Cardiac muscle cell (in vitro differentiated cells and primary cell): ENCODE results near the gene INPP5D. TPM values are rescaled to one million over a fixed set of nuclear protein-coding genes. Genes with fewer than 3 reads are reported as not detected.

Experiments used
- DNase-seq, 2 donors: peaks; one replicate each; pipeline versions ENCODE4 v3.0.0 to v3.0.0-alpha.2; 2010 to 2017; ENCODE audit warnings: low read depth in 1 of 2, low spot score in 1 of 2
- H3K27ac ChIP-seq: fragments of 200-600 bp; sonication (generic); 2 replicates; pipeline ENCODE4 v1.5.1; 2016
- H3K27me3 ChIP-seq: fragments of 200-600 bp; sonication (generic); 2 replicates; pipeline ENCODE4 v1.6.0; 2016; ENCODE audit warnings: control low read depth
- H3K36me3 ChIP-seq: fragments of 200-600 bp; sonication (generic); 2 replicates; pipeline ENCODE4 v1.5.1; 2016; ENCODE audit warnings: control low read depth
- H3K4me1 ChIP-seq: fragments of 200-600 bp; sonication (generic); 2 replicates; pipeline ENCODE4 v1.8.1; 2017; ENCODE audit warnings: low read depth, mild to moderate bottlenecking, mixed run types
- H3K4me3 ChIP-seq: fragments of 200-600 bp; sonication (generic); 2 replicates; pipeline ENCODE4 v1.5.1; 2016; ENCODE audit warnings: mild to moderate bottlenecking
- H3K9me3 ChIP-seq: fragments of 200-600 bp; sonication (generic); 2 replicates; pipeline ENCODE4 v1.5.1; 2017; ENCODE audit warnings: low read depth, mild to moderate bottlenecking, control low read depth
- polyA plus RNA-seq: library from polyadenylated mRNA; unstranded; fragments of >200 nt; fragmentation: Nextera tagmentation; extraction: Ambion mirVana; gene quantifications from 2 replicates; pipeline ENCODE4 v1.2.1, GENCODE V29; 2016
- total RNA-seq: library from RNA; depleted of rRNA; stranded (reverse); fragments of >200 nt; gene quantifications from 2 replicates; pipeline ENCODE4 v1.2.3, GENCODE V29; 2016
- TF ChIP-seq, protein P1 (sequence below): IDR thresholded peaks from 2 replicates; pipeline ENCODE4 v1.5.1; 2012; ENCODE audit warnings: low read depth, mild to moderate bottlenecking, low read length

INPP5D gene
- total and polyA plus RNA-seq, 2 experiments from 2014 or later, result 4.5 to 6.8 TPM

DNA sequence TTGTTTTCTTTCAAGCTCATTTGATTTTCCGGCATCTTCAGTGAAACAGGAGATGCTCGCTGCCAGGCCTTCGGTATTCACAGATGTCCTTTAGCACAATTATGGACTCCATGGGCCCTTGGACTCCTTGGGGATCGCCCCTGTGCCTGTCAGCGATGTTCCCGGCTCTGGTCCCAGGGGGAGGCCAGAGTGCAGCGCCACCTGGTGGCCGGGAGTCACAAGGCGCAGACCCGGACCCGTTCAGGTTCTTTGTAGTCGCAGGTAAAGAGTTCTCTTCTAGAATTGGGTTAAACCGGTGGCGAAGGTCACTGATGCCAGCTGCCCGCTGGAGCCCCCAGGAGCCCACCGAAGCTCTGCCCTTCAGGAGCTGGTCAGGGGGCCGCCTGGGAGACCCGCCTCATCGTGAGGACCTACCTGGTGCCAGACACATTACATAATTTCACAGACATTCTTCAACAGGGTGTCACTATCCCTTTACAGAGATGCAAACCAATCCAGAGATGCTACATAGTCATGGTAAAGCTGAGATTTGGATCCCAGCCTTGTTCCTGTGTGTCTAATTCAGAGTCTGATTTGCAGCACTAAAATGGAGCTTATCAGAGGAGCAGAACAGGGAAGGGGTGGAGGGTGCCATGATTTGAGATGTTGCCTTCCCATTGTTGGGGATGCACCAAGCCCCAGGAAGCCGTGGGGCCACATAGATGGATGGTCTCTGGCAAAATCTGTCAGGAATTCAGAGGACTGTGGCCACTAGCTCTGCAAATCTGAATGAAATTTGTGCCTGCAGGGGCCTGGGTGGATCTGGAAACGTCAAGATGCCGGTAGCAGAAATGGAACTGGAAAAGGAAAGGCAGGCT lies 6.0 kb upstream of the INPP5D start:
- DNase-seq, result peak; percentile 51 to 75

DNA sequence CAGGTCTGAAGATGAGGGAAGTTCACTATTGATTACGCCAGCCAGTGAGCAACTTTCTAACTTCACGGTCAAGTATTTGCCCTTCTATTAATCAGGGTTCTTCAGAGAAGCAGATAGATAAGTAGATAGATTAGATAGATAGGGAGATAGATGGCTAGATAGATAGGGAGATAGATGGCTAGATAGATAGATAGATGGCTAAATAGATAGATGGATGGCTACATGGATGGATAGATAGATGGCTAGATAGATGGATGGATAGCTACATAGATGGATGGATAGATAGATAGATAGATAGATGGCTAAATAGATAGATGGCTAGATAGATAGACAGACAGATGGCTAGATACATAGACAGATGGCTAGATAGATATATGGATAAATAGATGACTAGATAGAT lies 4.8 kb upstream of the INPP5D start:
- TF ChIP-seq, protein P1, sequence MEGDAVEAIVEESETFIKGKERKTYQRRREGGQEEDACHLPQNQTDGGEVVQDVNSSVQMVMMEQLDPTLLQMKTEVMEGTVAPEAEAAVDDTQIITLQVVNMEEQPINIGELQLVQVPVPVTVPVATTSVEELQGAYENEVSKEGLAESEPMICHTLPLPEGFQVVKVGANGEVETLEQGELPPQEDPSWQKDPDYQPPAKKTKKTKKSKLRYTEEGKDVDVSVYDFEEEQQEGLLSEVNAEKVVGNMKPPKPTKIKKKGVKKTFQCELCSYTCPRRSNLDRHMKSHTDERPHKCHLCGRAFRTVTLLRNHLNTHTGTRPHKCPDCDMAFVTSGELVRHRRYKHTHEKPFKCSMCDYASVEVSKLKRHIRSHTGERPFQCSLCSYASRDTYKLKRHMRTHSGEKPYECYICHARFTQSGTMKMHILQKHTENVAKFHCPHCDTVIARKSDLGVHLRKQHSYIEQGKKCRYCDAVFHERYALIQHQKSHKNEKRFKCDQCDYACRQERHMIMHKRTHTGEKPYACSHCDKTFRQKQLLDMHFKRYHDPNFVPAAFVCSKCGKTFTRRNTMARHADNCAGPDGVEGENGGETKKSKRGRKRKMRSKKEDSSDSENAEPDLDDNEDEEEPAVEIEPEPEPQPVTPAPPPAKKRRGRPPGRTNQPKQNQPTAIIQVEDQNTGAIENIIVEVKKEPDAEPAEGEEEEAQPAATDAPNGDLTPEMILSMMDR, result no peak
- H3K9me3 ChIP-seq, result no peaks in the 10 kb centered on the region
- no peak overlapping the region for H3K4me3 ChIP-seq
- H3K27me3 ChIP-seq, result peaks cover 20% of the 10 kb centered on the region
- no peak overlapping the region for H3K27ac ChIP-seq
- no peaks in the 10 kb centered on the region for H3K4me1 ChIP-seq
- DNase-seq, result no peak
- H3K36me3 ChIP-seq, result no peaks in the 10 kb centered on the region

More for the DNA sequence above, 6.0 kb upstream of the INPP5D start:
- Histone ChIP-seq H3K4me3 (no peak overlapping the region), H3K9me3 (no peaks in the 10 kb centered on the region), H3K27ac (no peak overlapping the region), H3K4me1 (no peaks in the 10 kb centered on the region), H3K36me3 (no peaks in the 10 kb centered on the region), H3K27me3 (peaks cover 20% of the 10 kb centered on the region)
- TF ChIP-seq, protein P1, result peak; percentile 95

- no peak overlapping the region for H3K27ac ChIP-seq
- no peak overlapping the region for H3K4me3 ChIP-seq
- H3K36me3 ChIP-seq, result no peaks in the 10 kb centered on the region
- no peak for DNase-seq
- no peaks in the 10 kb centered on the region for H3K4me1 ChIP-seq
- no peaks in the 10 kb centered on the region for H3K9me3 ChIP-seq
- TF ChIP-seq, protein P1, result no peak
- peaks cover 6% of the 10 kb centered on the region for H3K27me3 ChIP-seq
These were observed 3.1 kb upstream of the INPP5D start for GRCh38 chr2:233056961-233057605.

GRCh38 chr2:233058717-233059546 lies 1.2 kb upstream of the INPP5D start:
- Histone ChIP-seq H3K9me3 (no peaks in the 10 kb centered on the region), H3K27me3 (peaks cover 6% of the 10 kb centered on the region), H3K36me3 (no peaks in the 10 kb centered on the region), H3K27ac (no peak overlapping the region), H3K4me1 (no peaks in the 10 kb centered on the region), H3K4me3 (no peak overlapping the region)
- TF ChIP-seq, protein P1, result no peak
- no peak for DNase-seq

- no peaks in the 10 kb centered on the region for H3K9me3 ChIP-seq
- H3K27me3 ChIP-seq, result peaks cover 1% of the 10 kb centered on the region
- no peaks in the 10 kb centered on the region for H3K36me3 ChIP-seq
- H3K4me3 ChIP-seq, result no peak overlapping the region
- DNase-seq, result no peak
- no peak overlapping the region for H3K27ac ChIP-seq
- TF ChIP-seq, protein P1, result no peak
- H3K4me1 ChIP-seq, result no peaks in the 10 kb centered on the region
These were observed 670 bp upstream of the INPP5D start for GRCh38 chr2:233059547-233059796.
